ENCODE data around the gene MAP6.

GRCh38 chr11:75652936-75653335 is 15.9 kb downstream of the MAP6 start:
- TF ChIP-seq POLR2A (IDR thresholded peaks at IDR 0.05; ENCODE audit: low read depth, low read length) (no peak), POLR2AphosphoS5 (IDR thresholded peaks at IDR 0.05; ENCODE audit: low read depth, low read length) (no peak), SPI1 (IDR thresholded peaks at IDR 0.05; ENCODE audit: low read depth, low read length) (no peak), TAF1 (IDR thresholded peaks at IDR 0.05; ENCODE audit: low read depth, low read length) (no peak), POU2F2 (IDR thresholded peaks at IDR 0.05; ENCODE audit: low read depth, low read length) (no peak), PAX5 (IDR thresholded peaks at IDR 0.05; ENCODE audit: insufficient read depth, low read length, severe bottlenecking) (no peak)

Measured in GM12891 (cell line).